T1000 (cell line): ENCODE results near the gene RAB6A.
"Not testable (repeated sequence)": the region's sequence is repeated elsewhere in the genome, so short reads cannot be mapped to it uniquely, and the experiment has no call there.

Experiments used
- DNase-seq: peaks from one replicate; lab custom pipeline; 2025; ENCODE audit warnings: mixed read lengths; lab: John Stamatoyannopoulos, UW

RAB6A gene

DNA sequence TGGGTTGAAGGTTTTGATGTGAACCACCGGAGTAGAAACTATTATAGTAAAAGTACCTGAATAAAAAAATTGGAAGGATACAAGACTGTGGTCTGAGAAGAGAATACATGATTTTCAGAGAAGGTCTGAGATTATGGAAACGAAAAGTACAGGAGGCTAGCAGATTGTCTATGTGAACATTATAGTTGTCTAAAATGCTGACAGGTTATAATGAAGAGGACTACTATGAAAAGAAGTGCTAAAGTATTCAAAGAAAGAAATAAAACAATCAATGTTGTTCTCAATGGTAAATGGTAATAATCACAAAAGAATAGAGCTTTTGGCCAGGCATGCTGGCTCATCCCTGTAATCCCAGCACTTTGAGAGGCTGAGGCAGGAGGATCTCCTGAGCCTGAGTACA is 34.0 kb downstream of the RAB6A start:
- DNase-seq = no peak

DNA sequence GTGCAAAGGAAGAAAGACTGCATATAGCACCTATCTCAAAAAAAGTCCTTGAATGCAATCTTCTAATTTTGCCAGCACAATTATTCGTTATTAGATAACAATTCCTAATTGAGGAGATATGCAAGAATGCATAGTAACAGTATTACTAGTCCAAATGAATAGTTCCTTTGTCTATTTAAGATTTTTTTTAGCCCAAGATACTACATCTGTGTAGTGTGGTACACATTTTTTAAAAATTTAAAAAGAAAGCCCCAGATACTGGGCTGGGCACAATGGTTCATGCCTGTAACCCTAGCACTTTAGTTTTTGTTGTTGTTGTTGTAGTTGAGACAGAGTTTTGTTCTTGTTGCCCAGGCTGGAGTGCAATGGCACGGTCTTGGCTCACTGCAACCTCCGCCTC is 43.7 kb downstream of the RAB6A start:
- no peak for DNase-seq

DNA sequence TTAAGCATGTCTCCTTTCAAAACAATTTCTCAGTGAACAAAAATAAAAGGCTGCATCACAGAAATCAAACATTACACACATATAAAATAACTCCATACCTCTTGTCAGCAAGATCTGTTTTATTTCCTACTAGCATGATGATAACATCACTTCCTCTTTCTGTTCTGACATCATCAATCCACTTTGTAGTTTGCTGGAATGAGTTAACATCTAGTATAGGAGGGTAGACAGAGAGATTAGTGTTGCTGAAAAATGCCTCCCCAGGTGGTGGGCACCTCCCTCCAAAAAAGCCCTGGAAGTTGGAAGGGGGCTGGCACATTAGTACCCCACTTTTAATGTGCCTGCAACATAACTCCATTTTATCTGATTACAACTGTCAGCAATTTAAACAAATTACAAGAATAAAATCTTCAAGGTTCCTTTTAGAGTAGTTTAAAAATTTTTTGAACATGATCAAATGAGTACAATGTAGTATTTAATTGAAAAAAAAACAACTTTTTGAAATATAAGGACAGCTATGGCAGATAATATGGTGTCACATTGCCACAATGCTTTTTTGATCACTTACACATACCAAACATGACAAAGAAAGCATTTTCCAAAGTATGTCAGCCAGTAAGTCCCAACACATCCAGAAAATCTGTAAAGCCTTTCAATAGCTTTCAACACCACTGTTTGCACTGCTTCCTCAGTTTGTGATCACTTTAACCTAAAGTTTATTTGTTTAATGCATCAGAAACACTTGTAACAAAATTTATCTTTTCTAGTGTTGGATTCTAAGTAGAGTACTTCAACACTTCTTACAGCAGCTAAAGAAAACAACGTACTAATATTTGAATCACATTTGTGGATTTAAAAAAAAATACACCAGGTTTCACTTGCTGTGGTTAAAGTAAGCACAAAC is 44.5 kb downstream of the RAB6A start:
- DNase-seq = no peak

DNA sequence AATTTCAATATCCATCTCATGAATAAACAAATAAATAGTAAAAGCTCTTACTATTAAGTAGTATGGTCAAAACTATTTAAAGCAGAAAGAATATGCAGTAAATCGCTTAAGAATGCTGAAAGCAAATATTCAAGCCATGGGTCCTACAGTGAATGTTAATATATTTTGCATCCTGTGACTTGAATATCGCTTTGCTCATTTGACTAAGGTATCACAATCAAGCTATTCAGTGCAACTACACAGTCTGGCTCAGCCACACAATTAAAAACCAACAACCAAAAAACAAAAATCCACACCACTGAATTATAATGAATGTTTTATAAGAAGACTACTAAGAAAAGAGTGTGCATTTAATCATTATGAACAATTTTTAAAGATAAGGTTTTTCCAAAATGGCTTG is 45.3 kb downstream of the RAB6A start:
- DNase-seq = no peak

DNA sequence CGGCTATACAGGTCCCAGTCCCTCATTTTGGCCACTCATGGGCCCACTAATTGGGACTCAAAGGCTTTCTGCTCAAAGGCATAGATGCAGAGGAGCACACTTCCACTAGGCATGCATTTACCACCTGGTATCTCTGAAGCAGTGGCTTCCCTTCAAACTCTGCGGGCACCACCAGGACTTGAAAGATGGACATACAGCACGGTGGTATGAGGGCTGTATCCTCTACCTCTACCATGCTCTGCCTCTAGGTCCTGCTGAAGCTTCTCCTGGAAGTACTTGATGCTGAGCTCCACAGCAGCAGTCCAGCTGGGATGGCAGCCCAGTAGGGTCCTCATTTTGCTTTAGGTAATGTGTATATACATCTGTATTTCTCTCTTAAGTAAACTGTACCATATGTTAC is 49.9 kb downstream of the RAB6A start:
- no peak for DNase-seq

DNA sequence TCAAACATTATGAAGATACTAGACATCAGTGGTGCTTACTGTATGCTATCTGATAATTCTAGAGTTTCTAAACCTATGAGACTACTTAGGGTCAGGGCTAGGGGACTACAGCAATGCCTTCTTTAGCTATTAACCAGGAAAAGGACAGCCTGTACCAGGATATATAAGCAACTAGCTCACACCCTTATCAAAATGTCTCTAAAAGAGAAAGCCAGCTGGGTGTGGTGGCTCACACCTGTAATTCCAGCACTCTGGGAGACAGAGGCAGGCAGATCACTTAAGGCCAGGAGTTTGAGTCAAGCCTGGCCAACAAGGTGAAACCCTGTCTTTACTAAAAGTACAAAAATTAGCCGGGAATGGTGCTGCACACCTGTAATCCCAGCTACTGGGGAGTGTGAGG is 55.8 kb downstream of the RAB6A start:
- no peak for DNase-seq

DNA sequence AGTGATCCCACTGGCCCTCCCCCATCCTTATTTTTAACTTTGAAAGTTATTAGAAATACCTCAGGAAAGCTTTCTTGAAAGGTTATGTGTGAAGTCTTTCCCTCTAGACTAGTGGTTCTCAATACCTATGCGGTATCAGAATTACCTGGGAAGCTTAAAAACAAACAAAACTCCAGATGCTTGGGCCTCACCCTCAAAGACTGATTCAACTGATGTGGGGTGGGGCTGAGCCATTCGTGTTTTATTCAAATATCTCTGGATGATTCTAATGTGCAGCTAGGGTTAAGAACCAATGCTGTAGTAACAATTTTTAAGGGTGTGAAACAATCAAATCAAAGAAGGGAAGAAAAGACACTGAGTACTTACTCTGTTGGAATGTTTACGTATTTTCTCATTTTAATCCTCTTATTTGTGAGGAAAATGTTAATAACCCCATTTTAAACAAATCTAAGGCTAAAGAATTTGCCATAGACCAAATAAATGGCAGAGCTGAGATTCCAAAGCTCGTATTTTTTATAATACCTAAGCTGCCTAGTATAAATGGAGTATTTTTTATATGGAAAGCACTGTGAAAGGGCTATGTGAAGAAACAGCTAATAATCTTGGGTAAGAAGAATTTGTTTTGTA is 66.9 kb downstream of the RAB6A start:
- no peak for DNase-seq

DNA sequence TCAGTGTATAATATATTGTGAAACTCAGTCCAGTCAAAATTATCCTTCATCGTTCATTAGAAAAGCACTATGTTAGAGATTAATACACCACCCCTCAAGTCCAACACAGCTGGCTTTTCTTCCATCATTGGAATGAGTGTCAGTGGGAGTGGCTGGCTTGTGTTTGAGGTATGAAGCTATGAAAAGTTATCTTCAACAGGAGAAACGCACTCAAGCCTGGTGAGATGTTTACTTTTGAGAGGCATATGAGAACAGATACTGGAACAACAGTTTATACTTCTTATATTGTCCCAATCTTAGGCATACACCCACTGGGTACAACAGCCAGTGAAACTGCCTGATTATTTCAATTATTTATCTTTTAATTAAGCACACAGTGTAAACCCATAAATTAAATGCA is 80.2 kb downstream of the RAB6A start:
- no peak for DNase-seq

DNA sequence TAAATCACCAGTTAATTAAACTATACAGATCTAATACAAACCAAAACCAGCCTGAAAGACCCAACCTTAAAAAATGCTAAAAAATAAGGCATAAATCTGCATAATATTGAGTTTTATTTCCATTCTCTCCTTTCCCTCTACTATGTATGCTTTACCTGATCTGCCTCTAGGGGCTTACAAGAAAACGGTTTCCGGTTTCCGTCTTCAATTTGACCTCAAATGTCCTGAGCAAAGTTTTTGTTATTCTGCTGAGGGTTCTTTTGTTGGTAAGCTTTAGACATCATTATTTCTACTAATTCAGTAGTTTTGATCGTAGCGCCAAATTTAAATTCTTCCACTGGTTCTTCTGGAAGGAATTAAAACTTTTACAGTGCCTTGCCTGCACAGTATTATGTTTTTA is 84.3 kb downstream of the RAB6A start:
- DNase-seq = not testable (repeated sequence)

DNA sequence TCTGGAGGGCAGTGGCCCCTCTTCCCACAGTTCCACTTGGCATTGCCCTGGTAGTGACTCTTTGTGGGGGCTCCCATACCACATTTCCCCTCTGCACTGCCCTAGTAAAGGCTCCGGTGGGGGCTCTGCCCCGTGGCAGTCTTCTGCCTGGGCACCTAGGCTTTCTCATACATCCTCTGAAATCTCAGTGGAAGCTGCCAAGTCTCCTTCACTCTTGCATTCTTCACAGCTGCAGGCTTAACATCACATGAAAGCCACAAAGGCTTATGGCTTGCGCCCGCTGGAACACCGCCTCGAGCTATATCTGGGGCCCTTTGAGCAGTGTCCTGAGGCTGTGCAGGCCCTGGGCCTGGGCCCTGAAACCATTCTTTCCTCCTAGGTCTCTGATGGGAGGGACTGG is 89.2 kb downstream of the RAB6A start:
- no peak for DNase-seq

DNA sequence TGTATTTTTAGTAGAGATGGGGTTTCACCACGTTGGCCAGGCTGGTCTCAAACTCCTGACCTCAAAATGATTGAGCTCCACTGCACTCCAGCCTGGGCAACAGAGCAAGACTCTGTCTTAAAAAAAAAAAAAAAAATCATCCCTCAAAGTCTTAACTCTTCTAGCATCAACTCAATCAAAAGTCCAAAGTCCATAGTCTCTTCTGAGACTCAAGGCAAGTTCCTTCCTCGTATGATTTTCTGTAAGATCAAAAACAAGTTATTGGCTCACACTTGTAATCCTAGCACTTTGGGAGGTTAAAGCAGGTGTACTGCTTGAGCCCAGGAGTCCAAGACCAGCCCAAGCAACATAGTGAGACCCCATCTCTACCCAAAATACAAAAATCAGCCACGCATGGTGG is 90.1 kb downstream of the RAB6A start:
- DNase-seq = no peak

DNA sequence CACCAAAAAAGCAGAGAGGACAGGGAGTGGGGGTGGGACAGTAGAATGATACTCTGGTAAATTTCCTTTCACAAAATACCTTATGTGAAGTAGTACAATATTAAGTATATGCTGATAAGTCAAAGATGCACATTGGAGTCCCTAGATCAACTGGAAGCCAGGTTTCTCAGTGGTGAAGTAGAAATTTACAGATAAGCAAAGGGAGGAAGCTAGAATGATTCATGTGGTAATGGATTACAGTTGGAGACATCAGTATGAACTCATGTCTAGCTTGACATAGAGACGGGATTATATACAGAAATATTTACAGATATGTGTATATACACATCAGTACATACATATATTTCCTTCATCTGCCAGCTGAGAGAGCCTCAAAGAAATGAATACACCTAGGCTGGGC is 93.0 kb downstream of the RAB6A start:
- DNase-seq = no peak

DNA sequence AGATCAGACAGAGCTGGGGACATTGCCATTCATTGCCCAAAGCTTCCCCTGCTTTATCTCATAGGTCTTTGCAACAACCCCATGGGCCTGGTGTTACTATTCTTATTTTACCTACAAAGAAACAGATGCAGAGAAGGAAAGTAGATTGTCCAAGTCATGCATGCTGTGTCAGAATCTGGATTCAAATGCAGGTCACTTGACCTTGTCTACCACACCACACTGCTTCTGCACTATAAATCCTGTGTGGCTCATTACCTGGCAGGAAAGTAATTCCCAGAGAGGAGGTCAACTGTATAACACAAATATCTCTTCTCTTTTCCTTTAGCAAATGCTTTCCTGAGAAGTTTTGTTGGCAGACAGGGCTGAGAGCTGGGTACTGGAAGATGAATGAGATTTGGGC is 96.0 kb downstream of the RAB6A start:
- DNase-seq = no peak

DNA sequence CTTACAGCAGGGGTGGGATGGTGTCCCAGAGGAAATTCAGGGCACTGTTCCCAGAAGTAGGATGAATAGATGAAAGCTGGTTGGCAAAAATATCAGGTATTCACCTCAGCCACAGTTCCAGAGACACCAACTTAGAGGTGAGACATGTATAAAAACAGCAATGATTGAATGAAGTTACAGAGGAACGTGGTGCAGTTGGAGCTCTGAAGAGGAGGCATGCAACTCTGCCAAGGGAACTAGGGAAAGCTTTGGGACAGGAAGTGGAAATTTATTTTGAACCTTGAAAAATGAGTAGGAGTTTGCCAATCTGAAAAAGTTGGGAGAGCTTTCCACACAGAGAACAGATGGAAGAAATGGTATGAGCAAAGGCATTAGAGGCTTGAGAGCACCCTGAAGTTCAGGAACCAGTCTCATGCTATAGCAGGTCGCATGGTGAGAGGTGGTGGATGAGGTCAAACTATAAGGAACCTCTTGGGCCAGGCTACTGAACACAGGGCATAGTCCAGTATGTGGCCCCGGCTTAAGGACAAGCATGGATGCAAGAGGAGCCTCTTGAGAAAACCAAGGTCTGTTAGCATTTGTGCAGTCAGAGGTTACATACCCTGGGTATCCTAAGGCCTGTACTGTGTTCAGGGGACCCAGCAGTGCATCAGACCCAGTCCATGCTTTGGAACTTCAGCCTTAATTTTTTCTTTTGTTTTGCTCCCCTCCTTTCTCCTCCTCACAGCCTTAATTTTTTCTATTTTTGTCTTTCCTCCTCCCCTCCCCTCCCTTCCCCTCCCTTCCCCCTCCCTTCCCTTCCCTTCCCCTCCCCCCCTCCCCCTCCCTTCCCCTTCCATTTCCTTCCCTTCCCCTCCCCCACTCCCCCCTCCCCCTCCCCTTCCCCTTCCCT is 97.0 kb downstream of the RAB6A start:
- no peak for DNase-seq

DNA sequence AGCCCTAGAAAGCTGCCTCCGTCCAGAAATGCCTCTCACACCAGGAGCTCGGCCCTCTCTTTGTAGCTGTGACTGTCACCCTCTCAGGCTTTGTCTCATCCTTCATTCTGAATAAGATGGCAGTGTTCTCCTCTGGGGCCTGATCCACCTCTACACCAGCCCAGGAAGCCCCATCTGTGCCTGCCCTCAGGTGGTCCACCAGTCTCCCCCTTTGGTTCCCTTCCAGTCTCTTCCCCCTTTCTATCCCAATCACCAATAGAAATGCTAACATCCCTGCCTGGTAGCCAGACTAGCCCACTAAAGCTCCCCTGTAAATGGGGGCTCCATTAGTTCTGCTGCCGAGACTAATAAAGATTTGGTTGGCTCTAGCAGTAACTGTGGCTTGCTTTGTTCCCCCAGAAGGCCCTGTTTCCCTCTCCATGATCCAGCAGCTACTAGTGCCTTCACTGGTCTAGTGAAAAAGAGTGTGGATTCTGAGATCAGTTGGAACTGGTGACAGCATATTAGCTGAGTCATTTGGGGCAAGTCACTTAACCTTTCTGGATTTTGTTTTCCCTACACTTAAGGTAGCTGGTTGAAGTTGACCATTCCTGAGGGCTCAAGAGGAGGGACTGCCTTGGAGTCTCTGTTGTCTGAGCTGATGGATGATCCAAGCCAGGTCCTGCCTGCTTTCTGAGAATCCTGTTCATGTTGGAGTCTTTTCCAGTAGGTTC is 98.3 kb downstream of the RAB6A start:
- DNase-seq = no peak

DNA sequence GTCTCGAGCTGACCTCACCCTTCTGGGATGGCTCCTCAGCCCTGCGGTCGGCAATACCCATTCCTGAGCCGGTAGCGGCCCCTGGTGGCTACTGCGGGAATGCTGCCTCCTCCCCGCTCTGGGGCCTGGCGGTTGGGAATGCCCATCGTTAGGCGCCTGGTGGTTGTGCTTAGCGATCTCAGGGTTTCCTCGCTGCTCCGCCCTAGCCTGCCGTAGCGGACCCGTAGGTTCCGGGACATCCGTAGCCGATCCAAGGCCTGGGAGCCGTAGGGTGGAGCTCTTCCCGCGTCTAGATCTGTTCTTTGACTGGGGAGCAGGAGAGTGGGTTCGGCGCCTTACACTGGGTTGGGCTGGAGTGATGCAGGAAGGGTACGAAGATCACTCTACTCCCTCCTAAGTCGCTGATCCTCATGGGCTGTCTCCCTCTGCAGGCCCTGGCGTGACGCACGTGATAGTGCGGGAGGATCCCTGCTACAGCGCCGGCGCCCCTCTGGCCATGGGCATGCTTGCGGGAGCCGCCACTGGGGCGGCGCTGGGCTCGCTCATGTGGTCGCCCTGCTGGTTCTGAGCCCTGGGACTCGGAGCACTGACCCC is 99.7 kb downstream of the RAB6A start:
- peak; percentile 90 for DNase-seq

DNA sequence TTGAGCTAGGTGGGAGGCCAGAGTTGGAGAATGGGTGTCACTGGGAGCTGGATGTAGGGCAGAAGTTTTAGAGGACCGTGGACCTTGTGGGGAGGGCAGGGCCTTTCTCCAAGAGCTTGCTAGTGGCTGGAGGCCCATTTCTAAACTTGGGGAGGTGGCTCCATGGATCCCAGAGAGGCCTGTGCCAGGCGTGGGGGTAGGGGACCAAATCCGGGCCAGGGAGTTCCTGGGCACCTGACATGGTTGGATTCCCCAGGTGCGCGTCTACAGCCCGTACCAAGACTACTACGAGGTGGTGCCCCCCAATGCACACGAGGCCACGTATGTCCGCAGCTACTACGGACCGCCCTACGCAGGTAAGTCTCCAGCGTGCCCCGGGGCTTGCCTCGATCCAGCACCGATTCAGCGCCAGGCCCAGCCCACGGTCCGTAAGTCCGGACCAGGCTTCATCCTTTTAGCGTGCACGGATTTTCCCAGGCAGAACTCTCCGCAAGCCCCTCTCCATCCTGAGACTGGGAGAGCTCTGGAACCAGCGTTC is 100.3 kb downstream of the RAB6A start:
- no peak for DNase-seq

DNA sequence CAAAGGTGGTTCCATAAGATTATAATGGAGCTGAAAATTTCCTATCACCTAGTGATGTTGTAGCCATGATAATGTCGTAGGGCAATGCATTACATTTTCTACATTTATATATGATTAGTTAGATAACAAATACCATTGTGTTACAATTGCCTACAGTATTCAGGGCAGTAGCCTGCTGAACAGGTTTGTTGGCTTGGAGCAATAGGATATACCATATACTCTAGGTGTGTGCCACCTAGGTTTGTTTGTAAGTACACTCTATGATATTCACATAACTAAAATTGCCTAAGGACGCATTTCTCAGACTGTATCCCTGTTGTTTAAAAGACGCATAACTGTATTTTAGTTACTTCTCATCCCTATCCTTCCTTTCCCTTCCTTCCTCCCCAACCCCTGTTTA is 100.9 kb downstream of the RAB6A start:
- no peak for DNase-seq

DNA sequence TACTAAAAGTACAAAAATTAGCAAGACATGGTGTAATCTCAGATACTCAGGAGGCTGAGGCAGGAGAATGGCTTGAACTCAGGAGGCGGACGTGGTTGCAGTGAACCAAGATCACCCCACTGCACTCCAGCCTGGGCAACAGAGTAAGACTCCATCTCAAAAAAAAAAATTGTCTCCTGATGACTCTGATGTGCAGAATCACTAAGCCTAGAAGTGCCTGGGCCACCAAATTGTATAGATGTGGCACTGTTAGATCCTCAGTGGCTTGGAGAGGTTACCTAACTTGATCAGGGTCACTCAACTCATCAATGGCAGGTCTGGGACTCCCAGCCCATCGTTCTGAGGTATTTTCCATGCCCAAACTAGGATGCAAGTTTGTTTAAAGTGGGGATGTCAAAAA is 103.9 kb downstream of the RAB6A start:
- DNase-seq = no peak

DNA sequence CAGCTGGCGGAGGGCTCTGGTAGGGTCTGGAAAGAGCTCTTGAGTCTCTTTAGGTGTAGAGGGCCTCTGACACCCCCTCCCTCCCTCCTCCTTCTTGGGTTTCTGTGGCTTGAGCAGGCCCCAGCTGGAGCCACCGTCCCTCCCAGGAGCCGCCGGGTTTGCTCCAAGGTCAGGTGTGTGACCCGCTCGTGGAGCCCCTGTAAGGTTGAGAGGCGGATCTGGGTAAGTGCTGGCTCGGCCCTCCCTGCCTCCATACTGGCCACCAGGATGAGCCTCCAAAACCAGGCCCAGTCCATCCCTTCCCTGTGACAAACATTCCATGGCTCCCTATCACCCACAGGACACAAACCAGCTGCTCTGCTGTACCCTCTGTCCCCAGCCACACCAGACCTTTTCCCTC is 105.2 kb downstream of the RAB6A start:
- DNase-seq = no peak

DNA sequence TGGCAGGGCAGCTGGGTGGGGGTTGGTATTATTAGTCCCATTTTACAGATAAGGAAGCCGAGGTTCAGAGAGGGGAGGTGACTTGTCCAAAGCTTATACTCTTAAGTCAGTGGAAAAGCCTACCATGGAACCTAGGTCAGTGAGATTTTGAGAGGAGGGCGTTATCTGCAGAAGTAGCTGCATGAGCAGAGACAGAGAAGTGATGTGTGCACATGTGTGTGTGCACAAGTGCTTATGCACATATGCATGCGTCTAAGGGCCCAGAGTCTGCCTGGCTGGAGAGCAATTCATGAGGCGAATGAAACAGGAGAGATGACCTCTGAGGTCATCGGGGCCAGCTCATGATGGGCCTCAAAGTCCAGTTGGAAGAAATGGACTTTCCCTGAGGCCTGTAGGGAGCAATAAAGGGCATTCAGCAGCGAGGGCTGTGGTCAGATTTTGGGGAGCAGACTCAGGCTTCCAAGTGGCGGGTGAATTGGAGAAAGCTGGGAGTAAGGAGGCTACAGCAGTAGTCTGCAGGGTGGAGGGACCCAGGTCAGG is 106.3 kb downstream of the RAB6A start:
- no peak for DNase-seq
